Breast epithelium (tissue), 4 donors: ENCODE data around the gene IGFBP4. TPM values are rescaled to one million over a fixed set of nuclear protein-coding genes. Genes with fewer than 3 reads are reported as not detected.

Experiments
- DNase-seq, 2 donors: peaks; one replicate each; pipeline ENCODE4 v3.0.0-alpha.2; 2019; ENCODE audit warnings: low spot score in 2 of 2
- H3K27ac ChIP-seq, 2 donors: fragments of 200-600 bp; sonication (generic) in 1 of 2; one replicate each; pipeline ENCODE4 v1.5.1; 2016 to 2019; ENCODE audit warnings: mild to moderate bottlenecking in 1 of 2
- H3K27me3 ChIP-seq, 2 donors: fragments of 200-600 bp; sonication (generic) in 1 of 2; one replicate each; pipeline versions ENCODE4 v1.5.1 to v1.6.0; 2017 to 2019; ENCODE audit warnings: control low read depth in 1 of 2, mild to moderate bottlenecking in 1 of 2
- H3K36me3 ChIP-seq: fragments of 200-600 bp; one replicate; pipeline ENCODE4 v1.5.1; 2019
- H3K4me1 ChIP-seq, 2 donors: fragments of 200-600 bp; sonication (generic); one replicate each; pipeline ENCODE4 v1.5.1; 2016 to 2019; ENCODE audit warnings: control low read depth in 1 of 2
- H3K4me3 ChIP-seq, 3 donors: fragments of 200-600 bp; sonication (generic); 1 replicate in 2 of 3; 2 replicates in 1 of 3; pipeline ENCODE4 v1.5.1; 2016 to 2019; ENCODE audit warnings: mild to moderate bottlenecking in 3 of 3, moderate library complexity in 2 of 3
- H3K9me3 ChIP-seq, 2 donors: fragments of 200-600 bp; sonication (generic) in 1 of 2; one replicate each; pipeline ENCODE4 v1.5.1; 2016 to 2019; ENCODE audit warnings: control low read depth in 1 of 2
- CTCF ChIP-seq, 3 donors: fragments of 450-650 bp; IDR thresholded peaks; one replicate each; pipeline ENCODE4 v1.5.1; 2016 to 2017; ENCODE audit warnings: antibody characterized with exemption in 3 of 3, mild to moderate bottlenecking in 3 of 3, moderate library complexity in 3 of 3
- POLR2A ChIP-seq: fragments of 450-650 bp; IDR thresholded peaks from one replicate; pipeline ENCODE4 v1.6.1; 2016; ENCODE audit warnings: antibody characterized with exemption, mild to moderate bottlenecking, moderate library complexity
- POLR2AphosphoS5 ChIP-seq, 3 donors: sonication (generic); formaldehyde crosslinking; IDR thresholded peaks; one replicate each; pipeline ENCODE4 v1.6.1; 2017; ENCODE audit warnings: antibody characterized with exemption in 3 of 3
- intact Hi-C: fragments of 100-400 bp; cut with DNase I; formaldehyde crosslinking; loops from one replicate; pipeline ENCODE4 v1.15.1; 2023; ENCODE audit warnings: low total_unique reads
- total RNA-seq, 3 donors: library from RNA; depleted of rRNA; stranded (reverse); fragments of >200 nt; gene quantifications; one replicate each; pipeline ENCODE4 v1.1.0, GENCODE V29; 2016

IGFBP4 gene
- total RNA-seq, 3 donors from 2014 or later: 191 to 893 (median 278) TPM

GRCh38 chr17:40491486-40491885 lies 48.2 kb downstream of the IGFBP4 start:
- TF ChIP-seq CTCF (IDR thresholded peaks at IDR 0.05) (no peak), POLR2AphosphoS5 (IDR thresholded peaks at IDR 0.05) (no peak), POLR2A (no peak)
- Histone ChIP-seq H3K27ac (peak overlapping the region; percentile 79 to 88), H3K4me1 (peaks cover 11 to 12% of the 10 kb centered on the region in 2 donors), H3K9me3 (no peaks in the 10 kb centered on the region), H3K27me3 (no peaks in the 10 kb centered on the region), H3K4me3 (peak overlapping the region in 1 of 3 donors; percentile 26), H3K36me3 (no peaks in the 10 kb centered on the region)
- intact Hi-C loops: no loop called here
- DNase-seq: peak in 1 of 2 donors; percentile 41

- Histone ChIP-seq H3K27ac (peak overlapping the region; percentile 63 to 79), H3K36me3 (no peaks in the 10 kb centered on the region), H3K27me3 (no peaks in the 10 kb centered on the region), H3K4me1 (peaks cover 6 to 11% of the 10 kb centered on the region in 2 donors), H3K4me3 (peak overlapping the region in 2 of 3 donors; percentile 12 to 41), H3K9me3 (no peaks in the 10 kb centered on the region)
- intact Hi-C loops: no loop called here
- DNase-seq: peak in 1 of 2 donors; percentile 78
- TF ChIP-seq POLR2AphosphoS5 (IDR thresholded peaks at IDR 0.05) (peak in 2 of 3 donors; percentile 46 to 50), POLR2A (no peak)
Observed at GRCh38 chr17:40493697-40494096, 50.4 kb downstream of the IGFBP4 start.

- peak overlapping the region in 2 of 3 donors; percentile 57 to 64 for H3K4me3 ChIP-seq
- no peak for TF ChIP-seq POLR2A
- TF ChIP-seq POLR2AphosphoS5 (IDR thresholded peaks at IDR 0.05): no peak
- no peak for TF ChIP-seq CTCF (IDR thresholded peaks at IDR 0.05)
- H3K27me3 ChIP-seq: no peaks in the 10 kb centered on the region
- H3K4me1 ChIP-seq: peaks cover 7 to 8% of the 10 kb centered on the region in 2 donors
- no peaks in the 10 kb centered on the region for H3K9me3 ChIP-seq
- peak overlapping the region in 1 of 2 donors; percentile 66 for H3K27ac ChIP-seq
- intact Hi-C loops: no loop called here
- DNase-seq: no peak
- no peaks in the 10 kb centered on the region for H3K36me3 ChIP-seq
Observed at GRCh38 chr17:40495140-40495539, 51.9 kb downstream of the IGFBP4 start.

GRCh38 chr17:40496170-40496569 lies 52.9 kb downstream of the IGFBP4 start:
- TF ChIP-seq POLR2A: no peak
- TF ChIP-seq POLR2AphosphoS5 (IDR thresholded peaks at IDR 0.05): peak in 1 of 3 donors; percentile 14
- no peak for TF ChIP-seq CTCF (IDR thresholded peaks at IDR 0.05)
- H3K9me3 ChIP-seq: no peaks in the 10 kb centered on the region
- no peaks in the 10 kb centered on the region for H3K27me3 ChIP-seq
- no peaks in the 10 kb centered on the region for H3K36me3 ChIP-seq
- H3K4me3 ChIP-seq: peak overlapping the region in 2 of 3 donors; percentile 57 to 64
- DNase-seq: peak in 1 of 2 donors; percentile 22
- H3K27ac ChIP-seq: peak overlapping the region; percentile 37 to 66
- H3K4me1 ChIP-seq: peaks cover 0 to 3% of the 10 kb centered on the region in 2 donors
- intact Hi-C loops: no loop called here

GRCh38 chr17:40496634-40497420 lies 53.6 kb downstream of the IGFBP4 start:
- peaks cover 0 to 3% of the 10 kb centered on the region in 2 donors for H3K4me1 ChIP-seq
- H3K27me3 ChIP-seq: no peaks in the 10 kb centered on the region
- no peaks in the 10 kb centered on the region for H3K36me3 ChIP-seq
- peak overlapping the region; percentile 77 to 87 for H3K27ac ChIP-seq
- no peaks in the 10 kb centered on the region for H3K9me3 ChIP-seq
- intact Hi-C loops: loop anchor here (1.0 kb wide), 1 partner anchor 43 kb away; no protein-coding TSS in a partner anchor
- H3K4me3 ChIP-seq: peak overlapping the region in 2 of 3 donors; percentile 57 to 64
- DNase-seq: no peak
- TF ChIP-seq CTCF (IDR thresholded peaks at IDR 0.05): no peak
- TF ChIP-seq POLR2AphosphoS5 (IDR thresholded peaks at IDR 0.05): no peak
- no peak for TF ChIP-seq POLR2A
